SK-N-SH treated with all-trans-retinoic acid at 6 μM for 48 hours (cell line): ENCODE data around the gene CCBE1.
A peak's percentile ranks its signal among the peaks of the same experiment; 100 is the strongest.

Source experiments
- ATAC-seq: fragments of 200-7000 bp; cut with Tn5 transposase; 3 replicates; pipeline ENCODE4 v1.9.1; 2020; ENCODE audit warnings: mild to moderate bottlenecking, moderate library complexity
- ARNTL ChIP-seq: fragments of 450-650 bp; formaldehyde crosslinking; IDR thresholded peaks from 2 replicates; pipeline ENCODE4 v1.5.0; 2020; ENCODE audit warnings: low read depth, mild to moderate bottlenecking, moderate library complexity, borderline replicate concordance
- BACH2 ChIP-seq: fragments of 250-450 bp; sonication (Bioruptor Pico); IDR thresholded peaks from 2 replicates; pipeline ENCODE4 v1.9.0; 2021; ENCODE audit warnings: mild to moderate bottlenecking, borderline replicate concordance
- CSDC2 ChIP-seq: fragments of 250-450 bp; sonication (Bioruptor Pico); IDR thresholded peaks from 2 replicates; pipeline ENCODE4 v1.5.0; 2020; ENCODE audit warnings: mild to moderate bottlenecking, moderate library complexity
- CSRNP3 ChIP-seq: fragments of 250-450 bp; sonication (Bioruptor Pico); IDR thresholded peaks from 2 replicates; pipeline ENCODE4 v1.5.1; 2021; ENCODE audit warnings: mild to moderate bottlenecking, moderate library complexity
- ESRRG ChIP-seq: fragments of 250-450 bp; sonication (Bioruptor Pico); IDR thresholded peaks from 2 replicates; pipeline ENCODE4 v1.6.1; 2021; ENCODE audit warnings: mild to moderate bottlenecking
- ISL1 ChIP-seq: fragments of 250-450 bp; sonication (Bioruptor Pico); IDR thresholded peaks from 2 replicates; pipeline ENCODE4 v2.1.2; 2022; ENCODE audit warnings: mild to moderate bottlenecking, moderate library complexity
- OSR1 ChIP-seq: fragments of 250-450 bp; sonication (Bioruptor Pico); IDR thresholded peaks from 2 replicates; pipeline ENCODE4 v1.8.0; 2022; ENCODE audit warnings: moderate library complexity, mild to moderate bottlenecking, inconsistent platforms
- POU6F1 ChIP-seq: fragments of 250-450 bp; sonication (Bioruptor Pico); IDR thresholded peaks from 2 replicates; pipeline ENCODE4 v1.8.0; 2021; ENCODE audit warnings: low read depth, mild to moderate bottlenecking, moderate library complexity, borderline replicate concordance
- RARB ChIP-seq: fragments of 250-450 bp; sonication (Bioruptor Pico); IDR thresholded peaks from 2 replicates; pipeline ENCODE4 v1.8.0; 2021; ENCODE audit warnings: mild to moderate bottlenecking, moderate library complexity
- SNAI2 ChIP-seq: fragments of 250-450 bp; sonication (Bioruptor Pico); IDR thresholded peaks from 2 replicates; pipeline ENCODE4 v1.5.0; 2020; ENCODE audit warnings: mild to moderate bottlenecking, moderate library complexity
- TCF4 ChIP-seq: fragments of 250-450 bp; sonication (Bioruptor Pico); IDR thresholded peaks from 2 replicates; pipeline ENCODE4 v1.8.0; 2021; ENCODE audit warnings: mild to moderate bottlenecking, moderate library complexity, borderline replicate concordance
- TOX ChIP-seq: fragments of 250-450 bp; sonication (Bioruptor Pico); IDR thresholded peaks from 2 replicates; pipeline ENCODE4 v1.8.0; 2021; ENCODE audit warnings: mild to moderate bottlenecking, moderate library complexity, borderline replicate concordance
- ZC3H10 ChIP-seq: fragments of 250-450 bp; sonication (Bioruptor Pico); IDR thresholded peaks from 2 replicates; pipeline ENCODE4 v1.5.1; 2021; ENCODE audit warnings: mild to moderate bottlenecking, moderate library complexity
- ZFP3 ChIP-seq: fragments of 250-450 bp; sonication (Bioruptor Pico); IDR thresholded peaks from 2 replicates; pipeline ENCODE4 v1.5.0; 2020; ENCODE audit warnings: mild to moderate bottlenecking, moderate library complexity
- ZFP30 ChIP-seq: fragments of 450-650 bp; formaldehyde crosslinking; IDR thresholded peaks from 2 replicates; pipeline ENCODE4 v1.5.0; 2022; ENCODE audit warnings: mild to moderate bottlenecking, moderate library complexity
- ZNF565 ChIP-seq: fragments of 450-650 bp; formaldehyde crosslinking; conservative IDR thresholded peaks from 2 replicates; pipeline ENCODE4 v1.5.0; 2020; ENCODE audit warnings: low read depth, mild to moderate bottlenecking, moderate library complexity
- ZNF70 ChIP-seq: fragments of 450-650 bp; formaldehyde crosslinking; IDR thresholded peaks from 2 replicates; pipeline ENCODE4 v1.5.0; 2020; ENCODE audit warnings: mild to moderate bottlenecking, moderate library complexity
- ZNF8 ChIP-seq: fragments of 450-650 bp; formaldehyde crosslinking; IDR thresholded peaks from 2 replicates; pipeline ENCODE4 v1.5.0; 2020; ENCODE audit warnings: mild to moderate bottlenecking, moderate library complexity
- TF ChIP-seq, protein P1 (sequence below): fragments of 250-450 bp; sonication (Bioruptor Pico); IDR thresholded peaks from 2 replicates; pipeline ENCODE4 v1.5.1; 2020; ENCODE audit warnings: low read depth, mild to moderate bottlenecking, moderate library complexity
- TF ChIP-seq, protein P2 (sequence below): fragments of 250-450 bp; sonication (Bioruptor Pico); IDR thresholded peaks from 2 replicates; pipeline ENCODE4 v1.5.0; 2020; ENCODE audit warnings: mild to moderate bottlenecking, moderate library complexity
- TF ChIP-seq, protein P3 (sequence below): fragments of 250-450 bp; sonication (Bioruptor Pico); IDR thresholded peaks from 2 replicates; pipeline ENCODE4 v1.8.0; 2020; ENCODE audit warnings: mild to moderate bottlenecking, moderate library complexity, borderline replicate concordance

The CCBE1 gene

DNA sequence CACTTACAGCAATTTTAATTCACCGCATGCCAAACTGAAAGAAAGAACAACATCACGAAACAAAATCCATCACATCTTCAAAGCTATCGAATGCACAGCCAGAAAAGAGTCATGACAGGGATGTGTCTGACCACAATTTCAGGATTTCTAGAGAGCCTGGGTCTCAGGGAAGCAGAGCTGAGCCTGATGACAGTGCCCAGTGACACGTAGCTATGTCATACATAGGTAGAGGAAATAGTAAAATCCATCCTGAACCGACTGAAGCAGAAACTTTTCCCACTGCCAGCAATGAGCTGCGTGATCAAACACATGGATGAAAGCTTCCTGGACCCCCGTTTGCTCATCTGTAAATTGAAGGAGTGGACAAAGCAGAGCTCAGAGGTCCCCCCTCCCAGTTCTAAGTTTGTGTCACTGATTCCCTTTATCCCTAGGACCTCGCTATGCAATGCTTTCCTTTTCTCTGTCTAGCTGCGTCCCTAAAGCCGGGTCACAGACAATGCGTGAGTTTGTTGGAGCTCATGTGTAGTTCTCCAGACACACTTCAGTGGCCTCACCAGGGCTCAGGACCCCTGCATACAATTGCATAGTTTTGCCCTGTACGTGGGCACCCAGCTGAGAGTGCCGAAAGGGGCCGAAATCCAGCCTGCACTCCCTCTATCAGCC, 37.6 kb downstream of the CCBE1 start:
- ATAC-seq: peak; percentile 21; the same call in 2 of the 3 replicates
- TF ChIP-seq ZNF8 (CRISPR knock-in tag) (no peak), RARB (CRISPR knock-in tag) (no peak), TCF4 (CRISPR knock-in tag) (no peak), ESRRG (no peak), ARNTL (CRISPR knock-in tag) (no peak), BACH2 (CRISPR knock-in tag) (no peak), ZFP30 (CRISPR knock-in tag) (no peak), CSDC2 (CRISPR knock-in tag) (no peak)

DNA sequence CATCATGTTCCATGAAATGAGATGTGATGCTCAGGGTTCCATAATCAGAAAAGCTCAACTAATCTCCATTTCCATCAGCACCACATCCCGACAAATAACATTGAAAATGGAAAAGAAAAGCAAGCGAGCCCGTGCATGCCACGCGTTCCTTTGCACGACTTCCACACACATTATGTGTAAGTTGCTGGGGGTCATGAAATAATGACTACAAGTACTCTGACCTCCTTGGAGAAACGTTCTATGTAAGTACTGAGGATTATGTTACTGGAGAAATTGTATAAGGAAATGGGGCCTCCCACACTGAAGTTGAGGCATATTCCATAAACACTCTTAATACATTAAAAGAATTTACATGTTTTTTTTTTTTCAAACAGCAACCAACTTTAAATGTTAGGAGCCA, 38.3 kb downstream of the CCBE1 start:
- TF ChIP-seq RARB (CRISPR knock-in tag) (no peak), BACH2 (CRISPR knock-in tag) (no peak), ZNF8 (CRISPR knock-in tag) (no peak), OSR1 (no peak), ZFP3 (CRISPR knock-in tag) (no peak), ZNF70 (CRISPR knock-in tag) (no peak), ARNTL (CRISPR knock-in tag) (no peak), ZFP30 (CRISPR knock-in tag) (no peak), CSRNP3 (CRISPR knock-in tag) (no peak), ZNF565 (no peak)
- TF ChIP-seq, protein P1, sequence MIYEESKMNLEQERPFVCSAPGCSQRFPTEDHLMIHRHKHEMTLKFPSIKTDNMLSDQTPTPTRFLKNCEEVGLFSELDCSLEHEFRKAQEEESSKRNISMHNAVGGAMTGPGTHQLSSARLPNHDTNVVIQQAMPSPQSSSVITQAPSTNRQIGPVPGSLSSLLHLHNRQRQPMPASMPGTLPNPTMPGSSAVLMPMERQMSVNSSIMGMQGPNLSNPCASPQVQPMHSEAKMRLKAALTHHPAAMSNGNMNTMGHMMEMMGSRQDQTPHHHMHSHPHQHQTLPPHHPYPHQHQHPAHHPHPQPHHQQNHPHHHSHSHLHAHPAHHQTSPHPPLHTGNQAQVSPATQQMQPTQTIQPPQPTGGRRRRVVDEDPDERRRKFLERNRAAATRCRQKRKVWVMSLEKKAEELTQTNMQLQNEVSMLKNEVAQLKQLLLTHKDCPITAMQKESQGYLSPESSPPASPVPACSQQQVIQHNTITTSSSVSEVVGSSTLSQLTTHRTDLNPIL (CRISPR knock-in tag): no peak
- no peak for ATAC-seq

DNA sequence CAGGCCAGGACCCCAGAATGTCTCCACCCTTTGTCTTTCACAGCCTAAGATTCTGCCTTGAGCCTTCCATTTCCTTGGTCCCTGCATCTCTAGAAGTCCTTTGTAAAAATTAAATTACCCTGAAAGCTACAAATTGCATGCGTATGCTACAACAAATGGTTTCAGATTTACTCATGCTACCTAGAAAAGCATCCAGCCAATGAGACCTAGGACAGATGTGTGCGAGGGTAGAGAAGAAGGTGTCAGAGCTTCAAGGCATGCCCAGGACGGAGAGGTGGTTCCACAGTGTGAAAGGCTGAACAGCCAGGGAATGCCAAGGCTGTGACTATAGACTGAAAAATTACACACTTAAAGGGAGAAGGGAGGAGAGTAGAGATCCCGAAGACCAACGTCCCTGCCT, 40.2 kb downstream of the CCBE1 start:
- ATAC-seq: no peak
- TF ChIP-seq BACH2 (CRISPR knock-in tag) (no peak), ZFP3 (CRISPR knock-in tag) (no peak), ESRRG (no peak), SNAI2 (no peak), ZNF8 (CRISPR knock-in tag) (no peak), ZNF70 (CRISPR knock-in tag) (no peak)

GRCh38 chr18:59656373-59656887, 40.8 kb downstream of the CCBE1 start:
- TF ChIP-seq TOX (CRISPR knock-in tag) (no peak), ZNF70 (CRISPR knock-in tag) (no peak), ZFP30 (CRISPR knock-in tag) (no peak), CSRNP3 (CRISPR knock-in tag) (no peak), ZC3H10 (CRISPR knock-in tag) (no peak), OSR1 (no peak), ZNF565 (no peak), POU6F1 (no peak), ISL1 (CRISPR knock-in tag) (no peak), TCF4 (CRISPR knock-in tag) (no peak), RARB (CRISPR knock-in tag) (no peak), ESRRG (no peak)
- TF ChIP-seq, protein P2, sequence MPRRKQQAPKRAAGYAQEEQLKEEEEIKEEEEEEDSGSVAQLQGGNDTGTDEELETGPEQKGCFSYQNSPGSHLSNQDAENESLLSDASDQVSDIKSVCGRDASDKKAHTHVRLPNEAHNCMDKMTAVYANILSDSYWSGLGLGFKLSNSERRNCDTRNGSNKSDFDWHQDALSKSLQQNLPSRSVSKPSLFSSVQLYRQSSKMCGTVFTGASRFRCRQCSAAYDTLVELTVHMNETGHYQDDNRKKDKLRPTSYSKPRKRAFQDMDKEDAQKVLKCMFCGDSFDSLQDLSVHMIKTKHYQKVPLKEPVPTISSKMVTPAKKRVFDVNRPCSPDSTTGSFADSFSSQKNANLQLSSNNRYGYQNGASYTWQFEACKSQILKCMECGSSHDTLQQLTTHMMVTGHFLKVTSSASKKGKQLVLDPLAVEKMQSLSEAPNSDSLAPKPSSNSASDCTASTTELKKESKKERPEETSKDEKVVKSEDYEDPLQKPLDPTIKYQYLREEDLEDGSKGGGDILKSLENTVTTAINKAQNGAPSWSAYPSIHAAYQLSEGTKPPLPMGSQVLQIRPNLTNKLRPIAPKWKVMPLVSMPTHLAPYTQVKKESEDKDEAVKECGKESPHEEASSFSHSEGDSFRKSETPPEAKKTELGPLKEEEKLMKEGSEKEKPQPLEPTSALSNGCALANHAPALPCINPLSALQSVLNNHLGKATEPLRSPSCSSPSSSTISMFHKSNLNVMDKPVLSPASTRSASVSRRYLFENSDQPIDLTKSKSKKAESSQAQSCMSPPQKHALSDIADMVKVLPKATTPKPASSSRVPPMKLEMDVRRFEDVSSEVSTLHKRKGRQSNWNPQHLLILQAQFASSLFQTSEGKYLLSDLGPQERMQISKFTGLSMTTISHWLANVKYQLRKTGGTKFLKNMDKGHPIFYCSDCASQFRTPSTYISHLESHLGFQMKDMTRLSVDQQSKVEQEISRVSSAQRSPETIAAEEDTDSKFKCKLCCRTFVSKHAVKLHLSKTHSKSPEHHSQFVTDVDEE: no peak
- TF ChIP-seq, protein P3, sequence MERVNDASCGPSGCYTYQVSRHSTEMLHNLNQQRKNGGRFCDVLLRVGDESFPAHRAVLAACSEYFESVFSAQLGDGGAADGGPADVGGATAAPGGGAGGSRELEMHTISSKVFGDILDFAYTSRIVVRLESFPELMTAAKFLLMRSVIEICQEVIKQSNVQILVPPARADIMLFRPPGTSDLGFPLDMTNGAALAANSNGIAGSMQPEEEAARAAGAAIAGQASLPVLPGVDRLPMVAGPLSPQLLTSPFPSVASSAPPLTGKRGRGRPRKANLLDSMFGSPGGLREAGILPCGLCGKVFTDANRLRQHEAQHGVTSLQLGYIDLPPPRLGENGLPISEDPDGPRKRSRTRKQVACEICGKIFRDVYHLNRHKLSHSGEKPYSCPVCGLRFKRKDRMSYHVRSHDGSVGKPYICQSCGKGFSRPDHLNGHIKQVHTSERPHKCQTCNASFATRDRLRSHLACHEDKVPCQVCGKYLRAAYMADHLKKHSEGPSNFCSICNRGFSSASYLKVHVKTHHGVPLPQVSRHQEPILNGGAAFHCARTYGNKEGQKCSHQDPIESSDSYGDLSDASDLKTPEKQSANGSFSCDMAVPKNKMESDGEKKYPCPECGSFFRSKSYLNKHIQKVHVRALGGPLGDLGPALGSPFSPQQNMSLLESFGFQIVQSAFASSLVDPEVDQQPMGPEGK (CRISPR knock-in tag): no peak
- no peak for ATAC-seq
